Astrocyte of the cerebellum (primary cell): ENCODE data around the gene TBX6.
A peak's percentile ranks its signal among the peaks of the same experiment; 100 is the strongest.

Experiments used
- DNase-seq: peaks from one replicate; pipeline ENCODE4 v3.0.0-alpha.2; 2011; ENCODE audit warnings: low read depth
- H3K4me3 ChIP-seq: 2 replicates; pipeline ENCODE4 v1.5.1; 2011; ENCODE audit warnings: mild to moderate bottlenecking, low read depth, low read length, moderate library complexity
- CTCF ChIP-seq: IDR thresholded peaks from 2 replicates; pipeline ENCODE4 v1.5.1; 2012; ENCODE audit warnings: low read length, low read depth, moderate library complexity, mild to moderate bottlenecking; ENCODE audit errors: missing control alignments
- in situ Hi-C: cut with HindIII; loops from 2 replicates; pipeline ENCODE4 v1.10.0; 2017; ENCODE audit warnings: low sequenced_read_pairs

The TBX6 gene

GRCh38 chr16:30095166-30096078 is 3.7 kb upstream of the TBX6 start:
- peak overlapping the region; percentile 69 for H3K4me3 ChIP-seq
- TF ChIP-seq CTCF = no peak
- DNase-seq = no peak
- in situ Hi-C loops = no loop called here

- H3K4me3 ChIP-seq = peak overlapping the region; percentile 69
- DNase-seq = no peak
- in situ Hi-C loops = no loop called here
- no peak for TF ChIP-seq CTCF
These were observed 2.9 kb upstream of the TBX6 start for GRCh38 chr16:30094541-30095165.

GRCh38 chr16:30092373-30093010 is 768 bp upstream of the TBX6 start:
- in situ Hi-C loops = no loop called here
- DNase-seq = no peak
- peak overlapping the region; percentile 40 for H3K4me3 ChIP-seq
- peak; percentile 65 for TF ChIP-seq CTCF

- DNase-seq = no peak
- no peak overlapping the region for H3K4me3 ChIP-seq
- in situ Hi-C loops = no loop called here
- TF ChIP-seq CTCF = no peak
These were observed 953 bp downstream of the TBX6 start for GRCh38 chr16:30090610-30091331.

- DNase-seq = no peak
- no peak overlapping the region for H3K4me3 ChIP-seq
- no peak for TF ChIP-seq CTCF
- in situ Hi-C loops = no loop called here
These were observed 2.7 kb downstream of the TBX6 start for GRCh38 chr16:30088832-30089624.
